Smooth muscle cell (in vitro differentiated cells): Measurements from ENCODE around the gene RPS6KC1. TPM values are rescaled to one million over a fixed set of nuclear protein-coding genes. Genes with fewer than 3 reads are reported as not detected.
"Not testable (repeated sequence)": the region's sequence is repeated elsewhere in the genome, so short reads cannot be mapped to it uniquely, and the experiment has no call there.

Experiments
- DNase-seq: peaks from one replicate; lab custom pipeline; 2025; ENCODE audit not compliant: unreplicated experiment; lab: John Stamatoyannopoulos, UW
- H2AFZ ChIP-seq: fragments of 200-600 bp; sonication (generic); 2 replicates; pipeline ENCODE4 v1.6.0; 2016; ENCODE audit warnings: antibody characterized with exemption, low read depth, mild to moderate bottlenecking
- H3F3A ChIP-seq: fragments of 200-600 bp; sonication (generic); 2 replicates; pipeline ENCODE4 v1.6.0; 2017; ENCODE audit warnings: antibody characterized with exemption, low read depth
- H3K27ac ChIP-seq: fragments of 200-600 bp; sonication (generic); 2 replicates; pipeline ENCODE4 v1.5.1; 2016; ENCODE audit warnings: low read depth, mild to moderate bottlenecking
- H3K27me3 ChIP-seq: fragments of 200-600 bp; sonication (generic); 2 replicates; pipeline ENCODE4 v1.6.1; 2016; ENCODE audit warnings: low read depth, mild to moderate bottlenecking
- H3K36me3 ChIP-seq: fragments of 200-600 bp; sonication (generic); 2 replicates; pipeline ENCODE4 v1.5.1; 2016; ENCODE audit warnings: low read depth
- H3K4me1 ChIP-seq: fragments of 200-600 bp; sonication (generic); 2 replicates; pipeline ENCODE4 v1.5.1; 2016; ENCODE audit warnings: low read depth
- H3K4me2 ChIP-seq: fragments of 200-600 bp; sonication (generic); 2 replicates; pipeline ENCODE4 v1.6.0; 2016; ENCODE audit warnings: mild to moderate bottlenecking
- H3K4me3 ChIP-seq: fragments of 200-600 bp; sonication (generic); 2 replicates; pipeline ENCODE4 v1.5.1; 2016; ENCODE audit warnings: mild to moderate bottlenecking
- H3K79me2 ChIP-seq: fragments of 200-600 bp; sonication (generic); 2 replicates; pipeline ENCODE4 v1.6.0; 2016; ENCODE audit warnings: low read depth, mild to moderate bottlenecking
- H3K9ac ChIP-seq: fragments of 200-600 bp; sonication (generic); 2 replicates; pipeline ENCODE4 v1.6.0; 2016; ENCODE audit warnings: low read depth
- H3K9me3 ChIP-seq: fragments of 200-600 bp; sonication (generic); replicated peaks from 2 replicates; pipeline ENCODE4 v1.5.1; 2016; ENCODE audit warnings: low read depth
- H4K20me1 ChIP-seq: fragments of 200-600 bp; sonication (generic); 2 replicates; pipeline ENCODE4 v1.6.0; 2016; ENCODE audit warnings: low read depth
- CTCF ChIP-seq: fragments of 200-600 bp; sonication (generic); IDR thresholded peaks from 2 replicates; pipeline ENCODE4 v1.5.1; 2017; ENCODE audit warnings: borderline replicate concordance, mild to moderate bottlenecking, antibody characterized with exemption; ENCODE audit not compliant: insufficient read depth, poor library complexity, severe bottlenecking
- WGBS: methylation state at CpG from one replicate; pipeline ENCODE4 v1.1.7; 2016; ENCODE audit warnings: low lambda C conversion rate; 5-methylcytosine and 5-hydroxymethylcytosine counted together
- polyA plus RNA-seq: library from polyadenylated mRNA; unstranded; fragments of >200 nt; fragmentation: Nextera tagmentation; extraction: Ambion mirVana; gene quantifications from 2 replicates; pipeline ENCODE4 v1.2.1, GENCODE V29; 2016
- total RNA-seq: library from RNA; depleted of rRNA; stranded (reverse); fragments of >200 nt; gene quantifications from 2 replicates; pipeline ENCODE4 v1.2.3, GENCODE V29; 2014

RPS6KC1 gene
- total and polyA plus RNA-seq, 2 experiments from 2014 or later, result 17.6 to 30.8 TPM

GRCh38 chr1:213315571-213315970 is 264.5 kb downstream of the RPS6KC1 start:
- H3K79me2 ChIP-seq, result no peaks in the 10 kb centered on the region
- H3K27me3 ChIP-seq, result no peaks in the 10 kb centered on the region
- H3K27ac ChIP-seq, result no peak overlapping the region
- peaks cover 3% of the 10 kb centered on the region for H3K4me1 ChIP-seq
- H3K4me2 ChIP-seq, result no peak overlapping the region
- H4K20me1 ChIP-seq, result no peaks in the 10 kb centered on the region
- H3K9me3 ChIP-seq, result no peaks in the 10 kb centered on the region
- no peak overlapping the region for H2AFZ ChIP-seq
- DNase-seq, result no peak
- WGBS, result 89% methylated on average over 1 of the region's 1 CpG
- no peak overlapping the region for H3K4me3 ChIP-seq
- no peaks in the 10 kb centered on the region for H3F3A ChIP-seq
- H3K36me3 ChIP-seq, result no peaks in the 10 kb centered on the region
- H3K9ac ChIP-seq, result no peak overlapping the region
- TF ChIP-seq CTCF, result no peak

- not testable (repeated sequence) for H4K20me1 ChIP-seq, H3F3A ChIP-seq, H2AFZ ChIP-seq, H3K36me3 ChIP-seq, H3K79me2 ChIP-seq, H3K9ac ChIP-seq, DNase-seq, H3K4me2 ChIP-seq, H3K27me3 ChIP-seq, H3K27ac ChIP-seq, H3K4me3 ChIP-seq, H3K4me1 ChIP-seq, H3K9me3 ChIP-seq
- 70% methylated on average over 1 of the region's 1 CpG for WGBS
Measured at GRCh38 chr1:213318458-213318857, 267.4 kb downstream of the RPS6KC1 start.

- WGBS, result 78% methylated on average over 6 of the region's 6 CpGs
Measured at GRCh38 chr1:213320191-213320870, 269.3 kb downstream of the RPS6KC1 start.

More at GRCh38 chr1:213320191-213320870, 269.3 kb downstream of the RPS6KC1 start:
- H2AFZ ChIP-seq, result no peak overlapping the region
- H3K9ac ChIP-seq, result no peak overlapping the region
- no peak overlapping the region for H3K4me2 ChIP-seq
- H4K20me1 ChIP-seq, result no peaks in the 10 kb centered on the region
- no peaks in the 10 kb centered on the region for H3K79me2 ChIP-seq
- no peaks in the 10 kb centered on the region for H3K9me3 ChIP-seq
- H3K4me3 ChIP-seq, result no peak overlapping the region
- no peaks in the 10 kb centered on the region for H3K27me3 ChIP-seq
- no peaks in the 10 kb centered on the region for H3K36me3 ChIP-seq
- DNase-seq, result no peak
- H3K27ac ChIP-seq, result no peak overlapping the region
- TF ChIP-seq CTCF, result no peak
- H3K4me1 ChIP-seq, result peaks cover 5% of the 10 kb centered on the region
- H3F3A ChIP-seq, result no peaks in the 10 kb centered on the region

Other genes with a start within 250 kb of the RPS6KC1 start
- gene SPATA45, start 203.6 kb upstream of the RPS6KC1 start, total RNA-seq, result not detected in 2 replicates
- 0.58 and 1.2 TPM in 2 replicates for gene SPATA45, start 203.6 kb upstream of the RPS6KC1 start, polyA plus RNA-seq
- gene FLVCR1, start 193.0 kb upstream of the RPS6KC1 start, total RNA-seq, result 4.4 and 5.5 TPM in 2 replicates
- 3.9 and 4.0 TPM in 2 replicates for gene FLVCR1, start 193.0 kb upstream of the RPS6KC1 start, polyA plus RNA-seq
- gene VASH2, start 100.7 kb upstream of the RPS6KC1 start, total RNA-seq, result 8.9 and 16.0 TPM in 2 replicates
- gene VASH2, start 100.7 kb upstream of the RPS6KC1 start, polyA plus RNA-seq, result 6.7 and 6.9 TPM in 2 replicates
- 29.7 and 34.7 TPM in 2 replicates for gene ANGEL2, start 35.4 kb upstream of the RPS6KC1 start, total RNA-seq
- 13.1 and 14.9 TPM in 2 replicates for gene ANGEL2, start 35.4 kb upstream of the RPS6KC1 start, polyA plus RNA-seq